Measurements from ENCODE around the gene RPL10.
"Not testable (repeated sequence)": the region's sequence is repeated elsewhere in the genome, so short reads cannot be mapped to it uniquely, and the experiment has no call there.

The RPL10 gene

DNA sequence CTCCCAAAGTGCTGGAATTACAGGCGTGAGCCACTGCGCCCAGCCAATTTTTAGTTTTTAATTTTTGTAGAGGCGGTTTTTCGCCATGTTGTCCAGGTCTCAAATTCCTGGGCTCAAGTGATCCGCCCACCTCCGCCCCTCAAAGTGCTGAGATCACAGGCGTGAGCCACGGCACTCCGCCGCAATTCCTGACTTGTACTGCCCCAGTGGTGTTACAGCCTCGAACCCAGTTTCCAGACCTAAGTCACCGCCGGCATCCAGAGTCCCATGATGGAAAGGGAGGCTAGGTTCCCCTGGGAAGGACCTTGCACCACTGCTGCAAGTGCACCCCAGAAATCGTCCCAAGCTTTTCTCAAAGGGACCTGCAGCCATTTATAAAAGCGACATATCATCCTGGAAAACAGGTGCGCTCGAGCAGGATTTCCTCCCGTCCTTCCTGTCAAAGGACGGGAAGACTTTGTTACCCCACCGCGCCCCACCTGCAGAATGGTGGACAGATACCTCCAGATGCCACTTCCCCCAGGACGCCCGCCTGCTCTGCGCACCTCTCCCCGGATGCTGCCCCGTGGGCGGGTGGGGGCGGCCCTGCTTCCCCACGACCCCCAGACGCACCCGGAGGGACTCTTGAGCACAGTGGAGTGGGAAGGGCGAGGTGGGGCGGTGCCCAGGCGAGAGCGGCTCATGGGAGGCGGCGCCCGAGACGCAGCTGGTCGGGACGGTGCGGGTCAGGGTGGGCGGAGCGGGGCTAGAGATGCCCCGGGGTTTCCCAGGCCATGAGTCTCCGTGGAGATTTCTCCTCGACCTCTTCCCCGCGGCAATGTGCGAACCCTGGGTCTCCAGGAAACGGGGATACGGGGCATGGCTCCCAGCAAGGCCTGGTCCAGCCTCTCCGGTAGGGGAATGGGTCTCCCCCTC lies 947 bp upstream of the RPL10 start:
- Mint-ChIP-seq H3K4me1 (ENCODE audit: low read depth) (peaks cover 7% of the 10 kb centered on the region), H3K9me3 (no peaks in the 10 kb centered on the region), H3K27me3 (ENCODE audit: low read depth) (peaks cover 4% of the 10 kb centered on the region), H3K36me3 (ENCODE audit: low read depth) (peaks cover 31% of the 10 kb centered on the region), H3K4me3 (peak overlapping the region; percentile 99), H3K27ac (peak overlapping the region; percentile 100)
- peak; percentile 77 for DNase-seq (ENCODE audit: low spot score)

DNA sequence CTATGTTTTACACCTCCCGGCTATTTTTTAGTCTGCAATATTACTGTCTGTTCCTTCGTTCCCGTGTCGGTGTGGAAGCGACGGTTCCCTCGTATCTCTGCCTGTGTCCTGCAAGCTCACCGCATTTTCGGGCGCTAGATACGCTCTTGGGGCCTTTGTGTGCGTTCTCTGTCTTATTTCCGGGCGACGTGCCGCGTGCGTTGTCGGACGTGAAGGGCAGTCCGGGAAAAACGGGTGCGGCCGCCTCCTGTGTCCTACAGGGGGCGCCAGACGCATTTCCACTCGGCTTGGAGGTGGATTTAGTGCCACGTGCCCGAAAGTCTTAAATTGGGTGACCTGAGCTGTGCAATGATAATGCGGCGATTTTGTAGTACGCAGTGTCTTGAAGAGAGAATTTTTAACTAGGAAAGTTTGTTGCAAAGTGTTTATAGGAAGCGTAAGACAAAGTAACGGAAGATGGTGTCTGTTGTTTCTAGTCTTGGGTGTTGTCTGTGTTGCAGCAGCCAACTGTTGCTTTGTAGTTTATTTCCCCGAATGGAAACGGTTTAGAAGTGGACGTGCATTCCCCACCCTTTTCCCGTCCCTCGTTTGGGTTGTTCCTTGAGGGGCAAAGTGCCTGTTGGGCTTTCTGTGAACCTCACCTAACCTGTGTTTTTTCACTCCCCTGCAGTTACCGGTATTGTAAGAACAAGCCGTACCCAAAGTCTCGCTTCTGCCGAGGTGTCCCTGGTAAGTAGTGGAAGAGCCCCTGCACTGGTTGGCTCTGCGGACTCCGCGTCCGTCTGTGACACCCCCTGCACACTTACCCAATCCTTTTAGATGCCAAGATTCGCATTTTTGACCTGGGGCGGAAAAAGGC lies 720 bp downstream of the RPL10 start:
- H3K36me3 Mint-ChIP-seq (ENCODE audit: low read depth): peaks cover 31% of the 10 kb centered on the region

DNA sequence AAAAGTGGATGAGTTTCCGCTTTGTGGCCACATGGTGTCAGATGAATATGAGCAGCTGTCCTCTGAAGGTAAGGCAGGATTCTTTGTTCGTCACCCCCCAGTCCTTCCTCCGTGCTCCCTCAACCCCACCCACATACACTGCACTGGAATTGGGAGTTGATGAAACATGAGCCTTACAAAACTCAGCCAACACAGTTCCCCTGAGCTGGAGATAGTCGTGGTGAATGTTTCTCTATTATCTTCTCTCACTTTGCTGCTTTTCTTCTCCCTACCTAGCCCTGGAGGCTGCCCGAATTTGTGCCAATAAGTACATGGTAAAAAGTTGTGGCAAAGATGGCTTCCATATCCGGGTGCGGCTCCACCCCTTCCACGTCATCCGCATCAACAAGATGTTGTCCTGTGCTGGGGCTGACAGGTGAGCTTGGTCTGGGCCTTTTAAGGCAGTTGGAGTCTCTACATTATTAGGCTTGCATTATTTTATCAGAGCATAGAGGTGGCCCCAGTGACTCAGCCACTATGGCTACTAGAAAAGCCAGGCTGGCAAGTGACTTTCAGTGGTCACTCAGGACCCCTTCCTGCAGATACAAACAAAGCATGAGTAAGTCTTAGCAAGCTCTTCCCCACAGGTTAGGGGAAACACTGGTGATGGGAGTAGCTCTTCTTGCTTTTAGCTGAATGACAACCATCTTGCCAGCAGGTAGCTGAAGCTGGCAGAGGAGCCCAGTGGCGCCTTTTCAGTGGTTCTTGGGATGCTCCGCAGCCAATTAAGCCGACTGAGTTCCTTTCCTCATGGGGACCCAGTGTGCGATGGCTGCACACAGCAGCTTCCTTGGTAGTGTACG lies 1.6 kb downstream of the RPL10 start:
- Mint-ChIP-seq H3K4me1 (ENCODE audit: low read depth) (peaks cover 7% of the 10 kb centered on the region), H3K36me3 (ENCODE audit: low read depth) (peaks cover 31% of the 10 kb centered on the region), H3K27me3 (ENCODE audit: low read depth) (peaks cover 4% of the 10 kb centered on the region), H3K4me3 (peak overlapping the region; percentile 99), H3K27ac (peak overlapping the region; percentile 100), H3K9me3 (no peaks in the 10 kb centered on the region)
- no peak for DNase-seq (ENCODE audit: low spot score)

More for the DNA sequence above, 720 bp downstream of the RPL10 start:
- peaks cover 7% of the 10 kb centered on the region for H3K4me1 Mint-ChIP-seq (ENCODE audit: low read depth)
- peak; percentile 73 for DNase-seq (ENCODE audit: low spot score)
- H3K4me3 Mint-ChIP-seq: peak overlapping the region; percentile 99
- peaks cover 4% of the 10 kb centered on the region for H3K27me3 Mint-ChIP-seq (ENCODE audit: low read depth)
- peak overlapping the region; percentile 100 for H3K27ac Mint-ChIP-seq
- H3K9me3 Mint-ChIP-seq: no peaks in the 10 kb centered on the region

DNA sequence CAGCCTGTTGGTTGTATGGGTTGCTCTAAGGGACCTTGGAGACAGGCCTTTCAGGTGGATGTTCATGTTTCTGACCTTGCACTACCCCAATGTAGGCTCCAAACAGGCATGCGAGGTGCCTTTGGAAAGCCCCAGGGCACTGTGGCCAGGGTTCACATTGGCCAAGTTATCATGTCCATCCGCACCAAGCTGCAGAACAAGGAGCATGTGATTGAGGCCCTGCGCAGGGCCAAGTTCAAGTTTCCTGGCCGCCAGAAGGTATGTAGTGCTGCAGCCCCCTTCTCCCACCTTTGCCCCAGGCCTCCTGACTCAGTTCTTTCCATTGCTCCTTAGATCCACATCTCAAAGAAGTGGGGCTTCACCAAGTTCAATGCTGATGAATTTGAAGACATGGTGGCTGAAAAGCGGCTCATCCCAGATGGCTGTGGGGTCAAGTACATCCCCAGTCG lies 2.2 kb downstream of the RPL10 start:
- not testable (repeated sequence) for DNase-seq (ENCODE audit: low spot score); H3K4me1 Mint-ChIP-seq (ENCODE audit: low read depth); H3K27me3 Mint-ChIP-seq (ENCODE audit: low read depth); H3K9me3 Mint-ChIP-seq
- Mint-ChIP-seq H3K27ac (peak overlapping the region; percentile 100), H3K36me3 (ENCODE audit: low read depth) (peaks cover 31% of the 10 kb centered on the region), H3K4me3 (peak overlapping the region; percentile 99)

DNA sequence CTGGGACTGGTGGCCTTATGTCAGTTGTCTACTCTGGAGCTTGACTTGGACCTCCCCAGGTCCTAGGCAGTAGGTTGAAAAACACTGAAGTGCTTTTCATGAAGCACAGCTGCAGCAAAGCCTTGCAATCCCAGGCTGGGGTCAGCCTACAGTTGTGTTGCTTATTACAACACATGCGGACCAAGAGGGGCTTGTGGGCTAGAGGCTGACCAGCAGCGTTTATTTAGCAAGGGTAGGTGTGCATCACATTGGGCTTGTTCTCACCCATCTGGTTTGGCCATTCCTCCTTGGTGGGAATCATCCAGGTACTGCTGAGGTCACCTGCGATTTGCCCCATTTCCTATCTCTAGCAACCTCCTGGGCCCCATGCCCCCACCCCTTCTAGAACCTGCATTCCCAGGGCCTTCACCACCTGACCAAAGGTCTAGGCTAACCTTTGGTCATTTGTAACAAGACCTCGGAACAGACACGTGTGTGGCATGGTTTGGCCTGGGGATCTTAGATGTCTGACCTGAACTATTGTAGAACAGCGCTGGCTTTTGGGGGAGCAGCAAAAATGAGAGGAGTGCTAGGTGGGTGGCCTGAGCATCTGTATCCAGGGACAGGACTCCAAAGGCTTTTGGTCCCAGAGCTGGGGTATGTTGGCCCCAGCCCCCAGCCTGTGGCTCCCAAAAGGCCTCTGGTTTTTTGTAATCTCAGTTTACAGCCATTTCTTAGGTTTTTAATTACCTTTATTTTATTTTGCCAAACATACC lies 3.0 kb downstream of the RPL10 start:
- Mint-ChIP-seq H3K27ac (peak overlapping the region; percentile 100), H3K4me1 (ENCODE audit: low read depth) (peaks cover 7% of the 10 kb centered on the region), H3K4me3 (peak overlapping the region; percentile 99), H3K36me3 (ENCODE audit: low read depth) (peaks cover 31% of the 10 kb centered on the region), H3K9me3 (no peaks in the 10 kb centered on the region), H3K27me3 (ENCODE audit: low read depth) (peaks cover 4% of the 10 kb centered on the region)
- no peak for DNase-seq (ENCODE audit: low spot score)

DNA sequence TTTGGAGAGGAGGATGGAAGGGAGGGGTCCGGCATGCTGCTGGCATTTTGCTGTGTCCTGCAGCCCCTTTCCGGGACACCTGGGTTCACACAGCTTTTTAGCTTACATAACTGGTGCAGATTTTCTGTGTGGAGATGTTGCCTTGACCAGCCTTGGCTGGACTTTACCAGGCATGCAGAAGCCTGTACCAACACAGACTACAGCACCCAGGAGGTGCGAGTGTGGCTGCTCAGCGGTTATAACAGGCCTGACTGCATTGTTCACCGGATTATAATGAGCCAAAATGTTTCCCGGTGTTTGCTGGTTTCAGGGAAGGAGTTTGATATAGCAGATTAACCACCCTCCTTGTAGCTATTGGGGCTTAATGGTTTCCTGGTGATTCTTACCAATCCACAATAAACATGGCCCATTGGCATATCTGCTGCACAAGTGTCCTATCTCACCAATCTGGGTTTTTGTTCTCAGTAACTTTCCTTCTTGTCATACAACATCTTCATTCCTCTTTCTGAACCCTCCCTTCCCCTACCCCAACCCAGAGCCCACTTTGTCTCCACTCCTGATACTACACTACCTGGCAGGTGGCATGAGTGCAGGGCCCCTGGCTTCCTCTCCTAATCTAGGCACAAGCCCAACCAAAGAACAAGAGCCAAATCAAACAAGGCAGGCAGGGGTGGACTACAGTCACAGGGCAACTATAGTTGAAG lies 3.9 kb downstream of the RPL10 start:
- Mint-ChIP-seq H3K27me3 (ENCODE audit: low read depth) (peaks cover 4% of the 10 kb centered on the region), H3K4me3 (no peak overlapping the region), H3K27ac (peak overlapping the region; percentile 8)

DNA sequence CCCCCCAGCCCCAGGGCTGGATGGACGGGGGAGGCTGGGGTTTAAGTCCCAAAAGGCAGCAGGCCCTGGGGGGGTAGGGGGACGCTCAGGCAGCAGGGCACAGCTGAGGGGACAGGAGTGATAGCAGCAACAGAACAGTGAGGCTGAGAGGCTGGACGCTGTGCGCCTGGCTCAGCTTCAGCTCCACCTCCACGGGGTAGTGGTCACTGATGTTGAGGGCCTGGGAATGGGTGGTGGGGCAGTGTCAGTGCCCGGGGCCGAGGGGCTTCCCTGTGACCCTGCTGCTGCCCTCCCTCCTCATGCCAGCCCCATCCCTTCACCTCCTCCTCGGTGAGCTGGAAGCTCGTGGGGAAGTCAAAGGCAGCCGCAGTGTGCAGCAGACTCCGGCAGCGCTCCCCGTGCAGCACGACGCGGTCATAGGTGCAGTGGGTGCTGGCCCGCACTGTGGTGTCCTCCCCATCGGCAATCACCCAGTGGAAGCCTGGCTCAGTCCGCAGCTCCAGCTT lies 4.5 kb downstream of the RPL10 start:
- peak overlapping the region; percentile 8 for H3K27ac Mint-ChIP-seq
- DNase-seq (ENCODE audit: low spot score): no peak
- peaks cover 7% of the 10 kb centered on the region for H3K4me1 Mint-ChIP-seq (ENCODE audit: low read depth)
- no peaks in the 10 kb centered on the region for H3K9me3 Mint-ChIP-seq
- H3K36me3 Mint-ChIP-seq (ENCODE audit: low read depth): peaks cover 31% of the 10 kb centered on the region
- peaks cover 4% of the 10 kb centered on the region for H3K27me3 Mint-ChIP-seq (ENCODE audit: low read depth)
- no peak overlapping the region for H3K4me3 Mint-ChIP-seq

More for the DNA sequence above, 3.9 kb downstream of the RPL10 start:
- DNase-seq (ENCODE audit: low spot score): no peak
- peaks cover 31% of the 10 kb centered on the region for H3K36me3 Mint-ChIP-seq (ENCODE audit: low read depth)
- H3K9me3 Mint-ChIP-seq: no peaks in the 10 kb centered on the region
- H3K4me1 Mint-ChIP-seq (ENCODE audit: low read depth): peaks cover 7% of the 10 kb centered on the region

DNA sequence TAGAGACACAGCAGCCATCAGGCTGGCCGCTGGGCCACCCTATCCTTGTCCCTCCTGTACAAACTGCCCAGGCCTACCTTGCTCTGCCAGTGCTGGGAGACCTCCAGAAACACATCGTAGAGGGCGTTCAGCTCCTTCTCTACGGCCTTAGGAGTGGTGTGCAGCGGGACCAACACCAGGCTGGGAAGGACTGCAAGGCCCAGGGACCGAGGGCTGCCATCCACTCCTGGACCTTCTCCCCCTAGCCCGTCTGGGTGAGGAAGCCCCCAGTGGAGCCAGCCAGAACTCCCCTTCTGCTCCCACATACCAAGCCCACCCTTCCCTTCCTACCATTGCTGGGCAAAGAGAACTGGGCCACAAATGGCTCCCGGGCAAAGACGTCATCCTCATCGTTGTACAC lies 5.0 kb downstream of the RPL10 start:
- H3K9me3 Mint-ChIP-seq: no peaks in the 10 kb centered on the region
- no peak overlapping the region for H3K27ac Mint-ChIP-seq
- peaks cover 30% of the 10 kb centered on the region for H3K36me3 Mint-ChIP-seq (ENCODE audit: low read depth)

DNA sequence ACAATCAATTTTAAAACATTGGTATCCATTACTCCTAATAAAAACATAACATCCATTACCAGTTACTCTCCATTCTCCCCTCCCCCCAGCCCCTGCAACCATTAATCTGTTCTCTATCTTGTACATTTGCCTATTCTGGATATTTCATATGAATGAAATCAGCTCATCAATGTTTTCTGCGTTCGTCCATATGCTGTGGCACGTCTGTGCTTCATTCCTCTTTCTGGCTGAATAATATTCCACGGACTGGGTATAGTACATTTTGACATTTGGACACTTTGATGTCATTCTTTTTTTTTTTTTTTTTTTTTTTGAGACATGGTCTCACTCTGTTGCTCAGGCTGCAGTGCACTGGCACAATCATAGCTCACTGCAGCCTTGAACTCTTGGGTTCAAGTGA lies 5.7 kb downstream of the RPL10 start:
- DNase-seq (ENCODE audit: low spot score): no peak
- peaks cover 10% of the 10 kb centered on the region for H3K4me1 Mint-ChIP-seq (ENCODE audit: low read depth)
- H3K27me3 Mint-ChIP-seq (ENCODE audit: low read depth): peaks cover under 1% of the 10 kb centered on the region
- H3K27ac Mint-ChIP-seq: no peak overlapping the region
- H3K9me3 Mint-ChIP-seq: no peaks in the 10 kb centered on the region
- no peak overlapping the region for H3K4me3 Mint-ChIP-seq
- peaks cover 23% of the 10 kb centered on the region for H3K36me3 Mint-ChIP-seq (ENCODE audit: low read depth)

More for the DNA sequence above, 5.0 kb downstream of the RPL10 start:
- no peak for DNase-seq (ENCODE audit: low spot score)
- H3K4me1 Mint-ChIP-seq (ENCODE audit: low read depth): peaks cover 7% of the 10 kb centered on the region
- H3K27me3 Mint-ChIP-seq (ENCODE audit: low read depth): peaks cover 4% of the 10 kb centered on the region
- no peak overlapping the region for H3K4me3 Mint-ChIP-seq

DNA sequence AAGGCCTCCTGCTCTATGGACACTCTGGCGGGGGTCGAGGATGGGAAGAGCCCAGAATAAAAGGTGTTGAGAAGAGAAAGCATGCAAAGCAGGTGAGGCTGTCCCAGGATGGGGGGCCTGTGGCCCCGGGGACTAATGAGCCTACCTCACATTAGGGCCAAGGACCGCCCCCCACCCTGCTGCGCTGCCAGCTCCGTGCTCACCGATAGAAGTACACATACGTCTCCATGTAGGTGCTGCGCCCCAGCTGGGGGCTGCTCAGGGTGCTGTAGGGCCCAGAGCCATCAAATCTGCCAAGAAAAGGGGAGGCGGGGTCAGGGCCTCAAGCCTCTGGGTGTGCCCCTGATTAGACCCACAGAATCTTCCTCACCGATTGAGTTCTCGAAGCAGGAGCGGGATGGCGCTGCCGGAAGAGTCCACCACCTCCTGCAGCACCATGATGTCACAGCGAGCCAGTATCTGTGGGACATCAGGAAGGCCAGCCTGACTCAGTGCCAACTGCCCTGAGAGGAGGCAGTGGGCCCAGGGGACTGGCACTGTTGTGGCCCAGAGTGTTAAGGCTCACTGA lies 6.5 kb downstream of the RPL10 start:
- Mint-ChIP-seq H3K36me3 (ENCODE audit: low read depth) (peaks cover 14% of the 10 kb centered on the region), H3K27me3 (ENCODE audit: low read depth) (no peaks in the 10 kb centered on the region), H3K9me3 (no peaks in the 10 kb centered on the region), H3K4me1 (ENCODE audit: low read depth) (peaks cover 6% of the 10 kb centered on the region), H3K27ac (no peak overlapping the region), H3K4me3 (no peak overlapping the region)
- DNase-seq (ENCODE audit: low spot score): no peak

DNA sequence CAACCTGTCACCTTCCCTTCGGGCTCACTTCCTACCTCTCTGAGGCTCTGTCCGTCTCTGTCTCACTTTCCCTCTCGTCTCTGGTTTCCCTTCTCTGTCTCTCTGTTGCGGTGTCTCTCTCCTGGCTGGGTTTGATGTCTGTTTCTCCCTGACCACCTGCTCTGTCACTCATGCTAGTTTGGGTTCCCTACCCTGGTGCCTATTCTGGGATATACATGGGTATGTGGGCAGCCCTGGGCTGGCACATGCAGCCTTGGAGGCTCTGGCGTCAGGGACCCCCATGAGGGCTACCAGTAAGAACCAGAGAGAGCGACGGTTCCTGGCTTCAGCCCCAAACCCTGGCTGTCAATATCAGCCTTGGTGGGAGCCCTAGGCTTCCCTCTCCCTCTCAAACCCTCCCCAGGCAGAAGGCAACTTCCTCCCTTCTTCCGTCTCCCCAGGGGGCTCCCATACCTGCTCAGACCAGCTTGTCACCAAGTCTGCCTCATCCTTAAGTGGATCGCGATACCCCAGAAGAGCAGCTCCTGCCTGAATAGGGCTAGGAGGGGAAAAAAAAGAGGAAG lies 10.6 kb downstream of the RPL10 start:
- H3K36me3 Mint-ChIP-seq (ENCODE audit: low read depth): peaks cover 6% of the 10 kb centered on the region
- DNase-seq (ENCODE audit: low spot score): no peak
- H3K4me3 Mint-ChIP-seq: peak overlapping the region; percentile 72
- H3K9me3 Mint-ChIP-seq: no peaks in the 10 kb centered on the region
- H3K27ac Mint-ChIP-seq: peak overlapping the region; percentile 72
- H3K4me1 Mint-ChIP-seq (ENCODE audit: low read depth): peaks cover 8% of the 10 kb centered on the region
- H3K27me3 Mint-ChIP-seq (ENCODE audit: low read depth): no peaks in the 10 kb centered on the region
